ENCODE data around the gene DNAH14. TPM values are rescaled to one million over a fixed set of nuclear protein-coding genes. Genes with fewer than 3 reads are reported as not detected.

DNAH14 gene
- polyA plus RNA-seq, 1 donor from 2014 or later = 24.9 TPM

GRCh38 chr1:224911217-224911616, 18.3 kb upstream of the DNAH14 start:
- Histone ChIP-seq H3K27ac (ENCODE audit: low read length) (no peak overlapping the region), H3K9me2 (ENCODE audit: insufficient read depth, low read length) (no peaks in the 10 kb centered on the region), H2AFZ (ENCODE audit: low read depth, low read length) (no peak overlapping the region), H3K9ac (ENCODE audit: low read length) (no peak overlapping the region), H3K36me3 (ENCODE audit: insufficient read depth, low read length) (no peaks in the 10 kb centered on the region), H3K4me2 (ENCODE audit: low read length) (no peak overlapping the region), H3K4me3 (ENCODE audit: low read length) (no peak overlapping the region), H4K20me1 (ENCODE audit: insufficient read depth) (no peaks in the 10 kb centered on the region), H3K27me3 (ENCODE audit: insufficient read depth, low read depth, low read length) (no peaks in the 10 kb centered on the region), H3K79me2 (replicated peaks; ENCODE audit: insufficient read depth, low read length) (no peaks in the 10 kb centered on the region), H3K9me3 (ENCODE audit: low read length) (peaks cover 4% of the 10 kb centered on the region), H3F3A (ENCODE audit: insufficient read depth, low read length, poor library complexity, severe bottlenecking) (no peaks in the 10 kb centered on the region)
- TF ChIP-seq TAF1 (IDR thresholded peaks at IDR 0.05; ENCODE audit: low read depth) (no peak), EP300 (conservative IDR thresholded peaks at IDR 0.05; ENCODE audit: poor library complexity, severe bottlenecking) (no peak), EZH2 (IDR thresholded peaks at IDR 0.05; ENCODE audit: borderline replicate concordance, insufficient read depth, low read length, poor library complexity, severe bottlenecking) (no peak), SMC3 (conservative IDR thresholded peaks at IDR 0.05; ENCODE audit: poor library complexity) (no peak), POLR2AphosphoS5 (IDR thresholded peaks at IDR 0.05) (no peak), MXI1 (conservative IDR thresholded peaks at IDR 0.05; ENCODE audit: poor library complexity, severe bottlenecking) (no peak), RAD21 (conservative IDR thresholded peaks at IDR 0.05) (no peak), REST (IDR thresholded peaks at IDR 0.05; ENCODE audit: borderline replicate concordance) (no peak)
- TF ChIP-seq, protein P1, sequence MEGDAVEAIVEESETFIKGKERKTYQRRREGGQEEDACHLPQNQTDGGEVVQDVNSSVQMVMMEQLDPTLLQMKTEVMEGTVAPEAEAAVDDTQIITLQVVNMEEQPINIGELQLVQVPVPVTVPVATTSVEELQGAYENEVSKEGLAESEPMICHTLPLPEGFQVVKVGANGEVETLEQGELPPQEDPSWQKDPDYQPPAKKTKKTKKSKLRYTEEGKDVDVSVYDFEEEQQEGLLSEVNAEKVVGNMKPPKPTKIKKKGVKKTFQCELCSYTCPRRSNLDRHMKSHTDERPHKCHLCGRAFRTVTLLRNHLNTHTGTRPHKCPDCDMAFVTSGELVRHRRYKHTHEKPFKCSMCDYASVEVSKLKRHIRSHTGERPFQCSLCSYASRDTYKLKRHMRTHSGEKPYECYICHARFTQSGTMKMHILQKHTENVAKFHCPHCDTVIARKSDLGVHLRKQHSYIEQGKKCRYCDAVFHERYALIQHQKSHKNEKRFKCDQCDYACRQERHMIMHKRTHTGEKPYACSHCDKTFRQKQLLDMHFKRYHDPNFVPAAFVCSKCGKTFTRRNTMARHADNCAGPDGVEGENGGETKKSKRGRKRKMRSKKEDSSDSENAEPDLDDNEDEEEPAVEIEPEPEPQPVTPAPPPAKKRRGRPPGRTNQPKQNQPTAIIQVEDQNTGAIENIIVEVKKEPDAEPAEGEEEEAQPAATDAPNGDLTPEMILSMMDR (IDR thresholded peaks at IDR 0.05; ENCODE audit: poor library complexity, severe bottlenecking) = no peak

DNA sequence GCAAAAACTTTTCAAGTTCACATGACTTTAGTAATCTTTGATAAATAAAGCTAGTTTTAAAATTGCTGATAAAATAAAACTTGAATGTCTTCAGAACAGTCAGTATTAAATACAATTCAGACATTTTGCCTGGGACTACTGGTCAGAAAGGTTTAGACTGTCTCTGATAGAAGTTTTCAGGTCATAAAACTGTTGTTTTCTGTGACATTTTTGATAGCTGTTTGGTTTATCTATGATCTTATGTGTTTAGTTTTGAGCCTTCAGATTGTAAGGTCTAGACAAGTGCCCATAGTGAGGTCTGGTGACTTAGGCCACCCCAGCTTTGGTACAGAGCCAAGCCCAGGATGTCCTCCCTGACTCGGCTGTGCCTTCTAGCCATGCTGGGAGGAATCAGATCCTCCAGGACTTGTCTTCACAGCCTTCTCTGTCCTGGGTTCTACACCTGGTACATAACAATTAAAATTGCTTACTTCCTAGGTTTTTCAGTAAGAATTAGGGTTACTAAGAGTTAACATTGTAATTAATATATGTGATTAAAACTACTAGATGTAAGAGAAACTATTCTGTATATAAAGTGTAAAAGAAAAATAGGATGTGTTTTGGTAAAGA, 15.1 kb upstream of the DNAH14 start:
- Histone ChIP-seq H3K4me2 (ENCODE audit: low read length) (no peak overlapping the region), H3K9ac (ENCODE audit: low read length) (no peak overlapping the region)
- TF ChIP-seq SMC3 (conservative IDR thresholded peaks at IDR 0.05; ENCODE audit: poor library complexity) (no peak), TAF1 (IDR thresholded peaks at IDR 0.05; ENCODE audit: low read depth) (no peak), EP300 (conservative IDR thresholded peaks at IDR 0.05; ENCODE audit: poor library complexity, severe bottlenecking) (no peak)

More for the DNA sequence above, 15.1 kb upstream of the DNAH14 start:
- Histone ChIP-seq H3F3A (ENCODE audit: insufficient read depth, low read length, poor library complexity, severe bottlenecking) (no peaks in the 10 kb centered on the region), H3K9me3 (ENCODE audit: low read length) (peaks cover 4% of the 10 kb centered on the region), H2AFZ (ENCODE audit: low read depth, low read length) (no peak overlapping the region), H3K27me3 (ENCODE audit: insufficient read depth, low read depth, low read length) (no peaks in the 10 kb centered on the region), H3K4me3 (ENCODE audit: low read length) (no peak overlapping the region), H3K79me2 (replicated peaks; ENCODE audit: insufficient read depth, low read length) (no peaks in the 10 kb centered on the region), H3K27ac (ENCODE audit: low read length) (no peak overlapping the region), H3K9me2 (ENCODE audit: insufficient read depth, low read length) (no peaks in the 10 kb centered on the region), H3K36me3 (ENCODE audit: insufficient read depth, low read length) (no peaks in the 10 kb centered on the region), H4K20me1 (ENCODE audit: insufficient read depth) (no peaks in the 10 kb centered on the region)
